Measurements from ENCODE around the gene RAB4A. TPM values are rescaled to one million over a fixed set of nuclear protein-coding genes. Genes with fewer than 3 reads are reported as not detected.

RAB4A gene
- total RNA-seq, 1 donor from 2014 or later: 47.1 TPM

DNA sequence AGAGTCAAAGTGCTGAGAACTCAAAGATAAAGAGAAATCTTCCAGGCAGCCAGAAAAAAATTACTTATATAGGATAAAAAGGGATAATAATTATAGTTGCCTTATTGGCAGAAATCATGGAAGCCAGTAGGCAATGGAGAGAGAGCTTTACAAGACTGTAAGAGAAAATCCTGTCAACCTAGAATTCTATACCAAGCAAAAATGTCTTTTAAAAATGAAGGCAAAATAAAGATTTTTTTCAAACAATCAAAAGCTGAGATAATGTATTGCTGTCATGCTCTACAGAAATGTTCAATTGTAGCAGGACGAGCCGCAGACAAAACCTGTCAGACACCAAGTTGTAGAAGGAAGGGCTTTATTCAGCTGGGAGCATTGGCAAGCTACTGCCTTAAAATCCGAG lies 26.8 kb upstream of the RAB4A start:
- Histone ChIP-seq H3K27ac (no peak overlapping the region), H3K27me3 (no peaks in the 10 kb centered on the region), H3K36me3 (no peaks in the 10 kb centered on the region), H3K9me3 (no peaks in the 10 kb centered on the region), H3K4me3 (no peak overlapping the region), H3K4me1 (no peaks in the 10 kb centered on the region)
- no peak for ATAC-seq
- intact Hi-C loops (cut with DNase I): no loop called here
- no peak for DNase-seq
- TF ChIP-seq, protein P1, sequence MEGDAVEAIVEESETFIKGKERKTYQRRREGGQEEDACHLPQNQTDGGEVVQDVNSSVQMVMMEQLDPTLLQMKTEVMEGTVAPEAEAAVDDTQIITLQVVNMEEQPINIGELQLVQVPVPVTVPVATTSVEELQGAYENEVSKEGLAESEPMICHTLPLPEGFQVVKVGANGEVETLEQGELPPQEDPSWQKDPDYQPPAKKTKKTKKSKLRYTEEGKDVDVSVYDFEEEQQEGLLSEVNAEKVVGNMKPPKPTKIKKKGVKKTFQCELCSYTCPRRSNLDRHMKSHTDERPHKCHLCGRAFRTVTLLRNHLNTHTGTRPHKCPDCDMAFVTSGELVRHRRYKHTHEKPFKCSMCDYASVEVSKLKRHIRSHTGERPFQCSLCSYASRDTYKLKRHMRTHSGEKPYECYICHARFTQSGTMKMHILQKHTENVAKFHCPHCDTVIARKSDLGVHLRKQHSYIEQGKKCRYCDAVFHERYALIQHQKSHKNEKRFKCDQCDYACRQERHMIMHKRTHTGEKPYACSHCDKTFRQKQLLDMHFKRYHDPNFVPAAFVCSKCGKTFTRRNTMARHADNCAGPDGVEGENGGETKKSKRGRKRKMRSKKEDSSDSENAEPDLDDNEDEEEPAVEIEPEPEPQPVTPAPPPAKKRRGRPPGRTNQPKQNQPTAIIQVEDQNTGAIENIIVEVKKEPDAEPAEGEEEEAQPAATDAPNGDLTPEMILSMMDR (IDR thresholded peaks at IDR 0.05): no peak

DNA sequence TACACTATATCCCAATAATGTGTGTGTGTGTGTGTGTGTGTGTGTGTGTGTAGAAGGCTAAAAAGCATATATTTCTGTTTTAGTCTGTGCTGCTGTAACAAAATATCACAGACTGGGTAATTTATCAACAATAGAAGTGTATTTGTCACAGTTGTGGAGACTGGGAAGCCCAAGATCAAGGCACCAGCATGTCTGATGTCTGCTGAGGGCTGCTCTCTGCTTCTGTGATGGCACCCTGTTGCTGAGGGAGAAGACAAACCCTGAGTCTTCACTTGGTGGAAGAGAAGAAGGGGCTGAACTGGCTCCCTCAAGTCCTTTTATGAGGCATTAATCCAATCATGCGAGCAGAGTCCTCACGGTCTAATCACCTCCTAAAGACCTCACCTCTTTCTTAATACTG lies 23.0 kb upstream of the RAB4A start:
- no peak for DNase-seq
- intact Hi-C loops (cut with DNase I): no loop called here
- no peak overlapping the region for H3K27ac ChIP-seq

DNA sequence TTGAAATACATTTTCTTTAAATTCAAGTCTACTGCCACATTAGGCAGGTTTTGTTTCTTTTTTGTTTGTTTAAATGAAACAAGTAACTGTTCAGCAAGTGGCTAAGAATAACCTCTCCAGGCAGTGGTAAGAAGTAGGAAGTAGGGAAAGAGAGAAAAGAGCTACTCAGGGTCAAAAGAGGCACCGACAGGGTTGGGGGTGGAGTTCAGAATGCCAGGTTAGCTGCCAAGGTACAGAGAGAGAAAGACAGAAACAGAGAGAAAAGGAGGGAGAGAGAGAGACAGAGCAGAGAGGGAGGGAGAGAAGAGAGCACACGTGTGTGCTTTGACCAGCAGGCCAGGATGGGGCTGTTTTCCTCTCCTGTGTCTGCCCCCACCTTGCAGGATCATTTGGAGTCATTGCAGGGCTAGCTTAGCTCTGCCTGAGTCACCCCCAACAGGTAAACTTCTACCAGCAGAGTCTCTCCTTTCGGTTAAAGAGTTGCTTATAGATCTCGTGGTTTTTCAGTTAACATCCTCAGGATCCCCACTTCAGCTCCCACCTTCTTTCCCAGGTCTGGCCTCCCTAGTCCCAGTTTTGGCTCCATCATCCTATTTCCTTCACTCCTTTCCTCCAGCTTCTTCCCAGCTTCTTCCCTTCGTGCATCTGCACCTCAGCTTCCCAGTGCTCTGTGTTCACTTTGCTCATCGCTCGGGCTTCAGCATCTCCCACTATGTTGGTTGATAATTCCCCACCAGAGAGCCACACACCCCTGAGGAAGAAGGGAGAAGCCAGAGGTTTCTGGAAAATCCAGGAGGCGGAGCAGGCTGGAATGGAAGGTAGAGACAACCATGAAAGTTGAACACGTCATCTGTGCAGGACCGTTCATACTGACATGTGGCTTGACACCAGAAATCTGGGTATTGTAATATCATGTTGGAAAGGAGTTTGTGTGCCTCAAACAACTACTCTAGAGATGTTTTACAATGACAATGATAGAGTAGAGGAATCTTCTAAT lies 21.8 kb upstream of the RAB4A start:
- no peaks in the 10 kb centered on the region for H3K36me3 ChIP-seq
- TF ChIP-seq, protein P1 (IDR thresholded peaks at IDR 0.05): no peak
- H3K4me1 ChIP-seq: no peaks in the 10 kb centered on the region
- peak; percentile 31 for ATAC-seq
- DNase-seq: no peak
- H3K27ac ChIP-seq: no peak overlapping the region
- no peak overlapping the region for H3K4me3 ChIP-seq
- no peaks in the 10 kb centered on the region for H3K27me3 ChIP-seq
- intact Hi-C loops (cut with DNase I): no loop called here
- H3K9me3 ChIP-seq: no peaks in the 10 kb centered on the region

More for the DNA sequence above, 23.0 kb upstream of the RAB4A start:
- Histone ChIP-seq H3K36me3 (no peaks in the 10 kb centered on the region), H3K27me3 (no peaks in the 10 kb centered on the region), H3K9me3 (no peaks in the 10 kb centered on the region), H3K4me1 (no peaks in the 10 kb centered on the region), H3K4me3 (no peak overlapping the region)
- ATAC-seq: no peak
- TF ChIP-seq, protein P1 (IDR thresholded peaks at IDR 0.05): no peak

DNA sequence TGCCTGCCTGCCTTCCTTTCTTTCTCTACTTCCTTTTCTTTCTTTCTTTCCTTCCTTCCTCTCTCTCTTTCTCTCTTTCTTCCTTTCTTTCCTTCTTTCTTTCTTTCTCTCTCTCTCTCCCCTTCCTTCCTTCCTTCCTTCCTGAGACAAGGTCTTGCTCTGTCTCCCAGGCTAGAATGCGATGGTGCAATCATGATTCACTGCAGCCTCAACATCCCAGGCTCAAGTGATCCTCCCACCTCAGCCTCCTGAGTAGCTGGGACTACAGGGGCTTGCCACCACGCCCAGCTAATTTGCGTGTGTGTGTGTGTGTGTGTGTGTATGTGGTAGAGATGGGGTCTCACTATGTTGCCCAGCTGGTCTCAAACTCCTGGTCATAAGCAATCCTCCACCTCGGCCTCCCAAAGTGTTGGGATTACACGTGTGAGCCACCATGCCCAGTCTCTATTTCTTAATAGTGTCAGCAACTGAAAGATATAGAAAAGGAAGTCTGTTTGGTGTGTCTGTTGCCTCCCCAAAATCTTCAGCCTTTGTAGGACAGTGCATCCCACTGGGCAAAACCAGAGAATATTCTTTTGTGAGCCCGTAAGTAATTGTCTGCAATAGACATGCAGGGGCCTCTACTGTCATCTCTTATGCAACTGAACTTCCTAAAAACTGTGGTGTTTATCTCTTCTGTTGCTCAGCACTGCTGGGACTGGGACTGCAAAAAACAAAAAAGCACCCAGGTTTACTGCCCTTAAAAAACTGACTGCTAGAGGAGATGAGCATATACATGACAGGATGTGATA lies 20.9 kb upstream of the RAB4A start:
- no peak overlapping the region for H3K27ac ChIP-seq
- no peaks in the 10 kb centered on the region for H3K4me1 ChIP-seq
- no peak overlapping the region for H3K4me3 ChIP-seq
- peak; percentile 61 for ATAC-seq
- H3K27me3 ChIP-seq: no peaks in the 10 kb centered on the region
- no peaks in the 10 kb centered on the region for H3K9me3 ChIP-seq
- TF ChIP-seq, protein P1 (IDR thresholded peaks at IDR 0.05): no peak
- no peaks in the 10 kb centered on the region for H3K36me3 ChIP-seq
- DNase-seq: no peak
- intact Hi-C loops (cut with DNase I): loop anchor here (10.0 kb wide), 1 partner anchor 225 kb away; no protein-coding TSS in a partner anchor

DNA sequence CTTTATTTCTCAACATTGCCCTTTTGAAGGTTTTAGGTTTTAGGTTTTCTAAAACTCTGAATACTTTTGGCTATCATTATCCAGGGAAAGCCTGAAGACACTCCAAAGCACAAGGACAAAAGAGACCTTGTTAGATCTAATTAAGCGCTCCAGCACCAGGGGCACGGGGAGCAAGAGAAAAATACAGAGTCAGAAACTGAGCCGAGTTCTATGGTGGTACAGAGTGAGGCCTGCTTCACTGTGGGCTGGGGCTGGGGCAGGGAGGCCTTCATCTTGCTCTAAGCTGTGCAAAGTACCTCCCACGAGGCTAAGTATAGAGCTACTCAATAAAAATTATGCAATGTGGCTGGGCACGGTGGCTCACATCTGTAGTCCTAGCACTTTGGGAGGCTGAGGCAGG lies 19.7 kb upstream of the RAB4A start:
- Histone ChIP-seq H3K27ac (no peak overlapping the region), H3K9me3 (no peaks in the 10 kb centered on the region), H3K4me1 (no peaks in the 10 kb centered on the region), H3K36me3 (no peaks in the 10 kb centered on the region), H3K27me3 (no peaks in the 10 kb centered on the region), H3K4me3 (no peak overlapping the region)
- ATAC-seq: no peak
- no peak for DNase-seq
- TF ChIP-seq, protein P1 (IDR thresholded peaks at IDR 0.05): no peak
- intact Hi-C loops (cut with DNase I): loop anchor here (10.0 kb wide), 1 partner anchor 224 kb away; no protein-coding TSS in a partner anchor

All from upper lobe of right lung (tissue), 1 donor.